ENCODE results near the gene TRIM14.
"Not testable (repeated sequence)": the region's sequence is repeated elsewhere in the genome, so short reads cannot be mapped to it uniquely, and the experiment has no call there.

TRIM14 gene

GRCh38 chr9:98031935-98032334, 87.1 kb downstream of the TRIM14 start:
- H3K9me3 ChIP-seq = no peaks in the 10 kb centered on the region
- H3K27me3 ChIP-seq (ENCODE audit: low read depth) = no peaks in the 10 kb centered on the region
- H3K4me1 ChIP-seq = peaks cover 3% of the 10 kb centered on the region; the same call in 1 of the 2 replicates
- H3K36me3 ChIP-seq (replicated peaks) = no peaks in the 10 kb centered on the region
- in situ Hi-C loops (cut with MboI; ENCODE audit: low sequenced_read_pairs) = no loop called here
- DNase-seq (ENCODE audit: low spot score in 2 of 2) = no peak
- no peak overlapping the region for H3K4me3 ChIP-seq

GRCh38 chr9:98031169-98031568, 87.9 kb downstream of the TRIM14 start:
- H3K9me3 ChIP-seq = no peaks in the 10 kb centered on the region
- DNase-seq (ENCODE audit: low spot score in 2 of 2) = no peak
- in situ Hi-C loops (cut with MboI; ENCODE audit: low sequenced_read_pairs) = no loop called here
- peaks cover 3% of the 10 kb centered on the region; the same call in 1 of the 2 replicates for H3K4me1 ChIP-seq
- H3K36me3 ChIP-seq (replicated peaks) = no peaks in the 10 kb centered on the region
- H3K4me3 ChIP-seq = no peak overlapping the region
- H3K27me3 ChIP-seq (ENCODE audit: low read depth) = no peaks in the 10 kb centered on the region

GRCh38 chr9:98024702-98025101, 94.3 kb downstream of the TRIM14 start:
- Histone ChIP-seq H3K4me3 (no peak overlapping the region), H3K36me3 (replicated peaks) (peaks cover 8% of the 10 kb centered on the region), H3K4me1 (no peaks in the 10 kb centered on the region), H3K9me3 (no peaks in the 10 kb centered on the region), H3K27me3 (ENCODE audit: low read depth) (no peaks in the 10 kb centered on the region)
- in situ Hi-C loops (cut with MboI; ENCODE audit: low sequenced_read_pairs) = no loop called here
- DNase-seq (ENCODE audit: low spot score in 2 of 2) = no peak

GRCh38 chr9:98022447-98022846, 96.6 kb downstream of the TRIM14 start:
- H3K4me1 ChIP-seq = no peaks in the 10 kb centered on the region
- no peaks in the 10 kb centered on the region for H3K27me3 ChIP-seq (ENCODE audit: low read depth)
- in situ Hi-C loops (cut with MboI; ENCODE audit: low sequenced_read_pairs) = no loop called here
- peaks cover 28% of the 10 kb centered on the region for H3K36me3 ChIP-seq (replicated peaks)
- H3K4me3 ChIP-seq = no peak overlapping the region
- DNase-seq (ENCODE audit: low spot score in 2 of 2) = no peak
- no peaks in the 10 kb centered on the region for H3K9me3 ChIP-seq

- no peak for DNase-seq (ENCODE audit: low spot score in 2 of 2)
- Histone ChIP-seq H3K4me1 (no peaks in the 10 kb centered on the region), H3K4me3 (no peak overlapping the region), H3K27me3 (ENCODE audit: low read depth) (no peaks in the 10 kb centered on the region), H3K9me3 (no peaks in the 10 kb centered on the region), H3K36me3 (replicated peaks) (peaks cover 38% of the 10 kb centered on the region)
- in situ Hi-C loops (cut with MboI; ENCODE audit: low sequenced_read_pairs) = no loop called here
These were observed 97.5 kb downstream of the TRIM14 start for GRCh38 chr9:98021306-98022040.

- Histone ChIP-seq H3K4me3 (no peak overlapping the region), H3K9me3 (no peaks in the 10 kb centered on the region), H3K36me3 (replicated peaks) (peaks cover 47% of the 10 kb centered on the region), H3K4me1 (no peaks in the 10 kb centered on the region), H3K27me3 (ENCODE audit: low read depth) (no peaks in the 10 kb centered on the region)
- in situ Hi-C loops (cut with MboI; ENCODE audit: low sequenced_read_pairs) = no loop called here
- DNase-seq (ENCODE audit: low spot score in 2 of 2) = no peak
These were observed 98.4 kb downstream of the TRIM14 start for GRCh38 chr9:98020476-98021145.

GRCh38 chr9:98019869-98020268, 99.2 kb downstream of the TRIM14 start:
- peaks cover 54% of the 10 kb centered on the region for H3K36me3 ChIP-seq (replicated peaks)
- H3K27me3 ChIP-seq (ENCODE audit: low read depth); in situ Hi-C loops (cut with MboI; ENCODE audit: low sequenced_read_pairs); H3K9me3 ChIP-seq; H3K4me1 ChIP-seq; H3K4me3 ChIP-seq; DNase-seq (ENCODE audit: low spot score in 2 of 2): not testable (repeated sequence)

Data from HAP-1 (cell line).